Spleen (tissue), 11 donors: ENCODE data around the gene SERAC1. TPM values are rescaled to one million over a fixed set of nuclear protein-coding genes. Genes with fewer than 3 reads are reported as not detected.
A peak's percentile ranks its signal among the peaks of the same experiment; 100 is the strongest.

Experiments used
- DNase-seq: peaks from one replicate; pipeline ENCODE4 v3.0.0-alpha.2; 2020
- H3K27ac ChIP-seq, 8 donors: fragments of 200-600 bp; sonication (generic) in 7 of 8; 1 replicate in 4 of 8; 2 replicates in 4 of 8; pipeline versions ENCODE4 v1.5.0 to v1.8.0; 2016 to 2021; ENCODE audit warnings: inconsistent platforms in 4 of 8, mild to moderate bottlenecking in 4 of 8, moderate library complexity in 1 of 8
- H3K27me3 ChIP-seq, 7 donors: fragments of 200-600 bp; sonication (generic) in 6 of 7; replicated peaks in 1 of 7; 1 replicate in 4 of 7; 2 replicates in 3 of 7; pipeline versions ENCODE4 v1.5.0 to v1.8.0; 2016 to 2021; ENCODE audit warnings: inconsistent platforms in 3 of 7, mild to moderate bottlenecking in 1 of 7
- H3K36me3 ChIP-seq, 6 donors: fragments of 200-600 bp; sonication (generic) in 5 of 6; 1 replicate in 4 of 6; 2 replicates in 2 of 6; pipeline versions ENCODE4 v1.5.0 to v1.8.0; 2016 to 2021; ENCODE audit warnings: inconsistent platforms in 2 of 6
- H3K4me1 ChIP-seq, 6 donors: fragments of 200-600 bp; sonication (generic) in 5 of 6; 1 replicate in 3 of 6; 2 replicates in 3 of 6; pipeline versions ENCODE4 v1.5.0 to v1.8.0; 2016 to 2021; ENCODE audit warnings: inconsistent platforms in 3 of 6
- H3K4me3 ChIP-seq, 8 donors: fragments of 200-600 bp; sonication (generic) in 7 of 8; 1 replicate in 4 of 8; 2 replicates in 4 of 8; pipeline versions ENCODE4 v1.5.0 to v1.8.0; 2016 to 2021; ENCODE audit warnings: inconsistent platforms in 4 of 8, mild to moderate bottlenecking in 4 of 8, moderate library complexity in 2 of 8
- H3K9me3 ChIP-seq, 8 donors: fragments of 200-600 bp; sonication (generic) in 7 of 8; 1 replicate in 4 of 8; 2 replicates in 4 of 8; pipeline versions ENCODE4 v1.5.0 to v1.8.0; 2016 to 2021; ENCODE audit warnings: inconsistent platforms in 4 of 8
- POLR2A ChIP-seq, 3 donors: fragments of 450-650 bp; IDR thresholded peaks; one replicate each; pipeline ENCODE4 v1.5.1; 2017; ENCODE audit warnings: antibody characterized with exemption in 3 of 3, mild to moderate bottlenecking in 1 of 3
- POLR2AphosphoS5 ChIP-seq, 3 donors: sonication (generic); formaldehyde crosslinking; IDR thresholded peaks; one replicate each; pipeline ENCODE4 v1.5.1; 2017; ENCODE audit warnings: antibody characterized with exemption in 3 of 3
- WGBS, 5 donors: extraction: QIAGEN DNeasy Blood & Tissue Kit in 3 of 5; methylation state at CpG; one replicate each; pipeline versions ENCODE4 v1.1.5 to v1.1.7; 2013 to 2018; 5-methylcytosine and 5-hydroxymethylcytosine counted together
- intact Hi-C: fragments of 100-400 bp; cut with DNase I; formaldehyde crosslinking; loops from one replicate; pipeline ENCODE4 v1.15.0; 2023; ENCODE audit warnings: low total_unique reads
- polyA plus RNA-seq, 3 donors: library from polyadenylated mRNA; stranded (reverse); fragments of 200-250 nt; gene quantifications; one replicate each; pipeline ENCODE4 v1.2.1, GENCODE V29; 2013
- total RNA-seq, 7 donors: library from RNA; depleted of rRNA in 3 of 7; stranded (reverse); fragments of >200 nt in 3 of 7; fragmentation: NEBNext Ultra II Directional in 4 of 7; extraction: Animal tissue kit (Norgen Biotek cat#: 25700) in 4 of 7; gene quantifications; one replicate each; pipeline versions ENCODE4 v1.1.0 to v1.2.1, GENCODE V29; 2016 to 2021
- TF ChIP-seq, protein P1 (sequence below), 11 experiments: fragments of 200-600 bp in 7 of 11; fragments of 450-650 bp in 4 of 11; sonication (generic) in 4 of 11; IDR thresholded peaks in 8 of 11; conservative IDR thresholded peaks in 3 of 11; 1 replicate in 7 of 11; 2 replicates in 4 of 11; pipeline versions ENCODE4 v1.4.0 to v1.8.0; 2016 to 2021; ENCODE audit warnings: antibody characterized with exemption in 11 of 11, inconsistent platforms in 4 of 11, mild to moderate bottlenecking in 1 of 11
- donor health status: healthy with polysubstance abuse.
- donor health status: DM: no; HTN: no; CAD: no; lungs with moderate emphysema.
- donor health status: DM: no; HTN: no; CAD: no.
- donor health status: Bipolar disorder and iron deficiency.
- donor health status: healthy.
- donor health status: DM: no; HTN: no; CAD: no.
- donor health status: DM: yes; HTN: yes; CAD: no.

Gene SERAC1
- total and polyA plus RNA-seq, 10 donors: 1.6 to 12.3 (median 5.7) TPM

DNA sequence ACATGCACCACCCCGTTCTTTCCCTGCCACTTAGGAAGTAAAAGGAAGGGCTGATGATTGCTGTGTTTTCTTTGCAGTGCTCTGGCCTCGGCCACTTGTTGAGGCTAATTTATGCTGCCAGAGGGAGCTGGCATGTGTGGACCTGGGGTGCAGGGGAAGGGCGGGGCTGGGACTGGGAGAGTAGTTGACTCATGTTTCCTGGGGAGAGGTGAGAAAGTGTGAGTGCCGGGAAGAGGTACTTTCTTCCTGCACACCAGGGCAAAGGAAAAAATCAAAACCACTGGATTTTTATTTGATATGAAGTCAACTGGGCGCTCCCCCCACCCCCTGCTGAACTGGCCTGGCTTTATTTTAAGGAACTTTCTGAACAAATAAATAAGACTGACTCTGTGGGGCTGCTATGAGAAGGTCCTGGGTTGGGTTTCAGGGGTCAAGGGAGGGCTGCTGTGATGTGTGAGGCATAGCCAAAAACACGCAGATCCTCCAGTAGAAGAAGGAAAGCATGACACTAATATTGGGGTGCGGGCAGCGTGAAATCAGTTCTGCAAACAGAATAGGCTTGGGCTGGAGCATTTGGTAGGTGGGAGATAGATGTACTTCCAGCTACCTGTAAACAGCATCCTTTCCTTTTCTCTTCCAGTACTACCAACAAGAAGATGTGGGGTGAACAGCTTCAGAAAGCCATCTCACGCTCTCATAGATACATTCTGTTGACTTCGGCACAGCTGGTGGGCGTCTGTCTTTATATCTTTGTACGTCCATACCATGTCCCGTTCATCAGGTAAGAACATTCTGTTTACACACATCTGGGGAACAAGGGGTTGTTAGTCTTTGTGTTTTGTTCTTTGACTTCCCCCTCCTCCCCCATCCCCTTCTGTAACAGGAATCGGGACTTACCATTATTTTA is 98.9 kb downstream of the SERAC1 start:
- peak overlapping the region in 2 of 8 donors; percentile 17 to 37 for H3K27ac ChIP-seq
- peaks cover 0 to 92% (median 11%) of the 10 kb centered on the region in 6 donors for H3K36me3 ChIP-seq
- TF ChIP-seq POLR2A (IDR thresholded peaks at IDR 0.05) (no peak), POLR2AphosphoS5 (IDR thresholded peaks at IDR 0.05) (no peak)
- TF ChIP-seq, protein P1, sequence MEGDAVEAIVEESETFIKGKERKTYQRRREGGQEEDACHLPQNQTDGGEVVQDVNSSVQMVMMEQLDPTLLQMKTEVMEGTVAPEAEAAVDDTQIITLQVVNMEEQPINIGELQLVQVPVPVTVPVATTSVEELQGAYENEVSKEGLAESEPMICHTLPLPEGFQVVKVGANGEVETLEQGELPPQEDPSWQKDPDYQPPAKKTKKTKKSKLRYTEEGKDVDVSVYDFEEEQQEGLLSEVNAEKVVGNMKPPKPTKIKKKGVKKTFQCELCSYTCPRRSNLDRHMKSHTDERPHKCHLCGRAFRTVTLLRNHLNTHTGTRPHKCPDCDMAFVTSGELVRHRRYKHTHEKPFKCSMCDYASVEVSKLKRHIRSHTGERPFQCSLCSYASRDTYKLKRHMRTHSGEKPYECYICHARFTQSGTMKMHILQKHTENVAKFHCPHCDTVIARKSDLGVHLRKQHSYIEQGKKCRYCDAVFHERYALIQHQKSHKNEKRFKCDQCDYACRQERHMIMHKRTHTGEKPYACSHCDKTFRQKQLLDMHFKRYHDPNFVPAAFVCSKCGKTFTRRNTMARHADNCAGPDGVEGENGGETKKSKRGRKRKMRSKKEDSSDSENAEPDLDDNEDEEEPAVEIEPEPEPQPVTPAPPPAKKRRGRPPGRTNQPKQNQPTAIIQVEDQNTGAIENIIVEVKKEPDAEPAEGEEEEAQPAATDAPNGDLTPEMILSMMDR (IDR thresholded peaks at IDR 0.05 in 8 of 11, conservative IDR thresholded peaks at IDR 0.05 in 3 of 11): no peak
- H3K4me1 ChIP-seq: peaks cover 2 to 29% (median 11%) of the 10 kb centered on the region in 6 donors
- no peaks in the 10 kb centered on the region for H3K9me3 ChIP-seq
- DNase-seq: no peak
- intact Hi-C loops: no loop called here
- no peaks in the 10 kb centered on the region for H3K27me3 ChIP-seq
- WGBS, 5 donors: 73 to 82% (median 77%) methylated on average over 13 to 14 of the region's 14 CpGs
- no peak overlapping the region for H3K4me3 ChIP-seq

DNA sequence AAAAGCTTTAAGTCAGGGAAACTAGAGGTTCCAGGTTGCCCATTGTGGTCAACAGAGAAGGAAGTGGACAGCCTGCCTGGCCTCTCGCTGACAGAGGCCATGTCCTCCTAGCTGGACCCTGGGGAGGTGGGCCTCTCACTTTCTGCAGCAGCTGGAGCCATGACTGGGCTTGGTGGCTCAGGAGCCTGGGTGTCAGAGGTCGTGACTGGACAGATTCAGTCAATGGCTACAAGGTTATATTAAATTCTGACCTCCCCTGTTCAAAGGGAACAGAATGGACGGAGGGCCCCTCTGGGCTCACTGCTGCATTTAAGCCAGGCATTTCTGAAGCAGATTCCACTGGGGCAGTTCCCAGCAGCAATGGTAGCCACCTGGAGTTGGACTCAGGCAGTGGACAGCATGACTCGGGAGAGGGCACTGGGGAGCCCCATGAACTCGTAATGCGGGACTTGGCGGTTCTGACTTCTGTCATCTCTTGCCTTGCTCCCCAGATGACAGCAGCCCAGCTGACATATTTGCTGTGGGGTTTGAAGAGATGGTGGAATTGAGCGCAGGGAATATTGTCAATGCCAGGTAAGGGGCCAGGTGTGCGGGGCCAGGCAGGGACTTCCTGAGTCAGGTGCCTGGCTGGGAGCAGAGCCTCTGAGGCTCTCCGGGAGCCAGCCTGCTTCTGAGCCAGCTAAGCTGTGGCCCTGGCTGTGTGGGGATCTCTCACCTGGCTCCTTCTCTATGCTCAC is 99.7 kb downstream of the SERAC1 start:
- no peak for DNase-seq
- 80 to 93% (median 90%) methylated on average over 8 to 10 of the region's 10 CpGs for WGBS, 5 donors
- H3K9me3 ChIP-seq: no peaks in the 10 kb centered on the region
- peaks cover 0 to 93% (median 11%) of the 10 kb centered on the region in 6 donors for H3K36me3 ChIP-seq
- no peak for TF ChIP-seq POLR2AphosphoS5 (IDR thresholded peaks at IDR 0.05)
- TF ChIP-seq, protein P1 (IDR thresholded peaks at IDR 0.05 in 8 of 11, conservative IDR thresholded peaks at IDR 0.05 in 3 of 11): no peak
- no peak for TF ChIP-seq POLR2A (IDR thresholded peaks at IDR 0.05)
- H3K4me1 ChIP-seq: peaks cover 2 to 29% (median 11%) of the 10 kb centered on the region in 6 donors
- H3K4me3 ChIP-seq: no peak overlapping the region
- intact Hi-C loops: no loop called here
- H3K27ac ChIP-seq: peak overlapping the region in 2 of 8 donors; percentile 17 to 37
- H3K27me3 ChIP-seq: no peaks in the 10 kb centered on the region

DNA sequence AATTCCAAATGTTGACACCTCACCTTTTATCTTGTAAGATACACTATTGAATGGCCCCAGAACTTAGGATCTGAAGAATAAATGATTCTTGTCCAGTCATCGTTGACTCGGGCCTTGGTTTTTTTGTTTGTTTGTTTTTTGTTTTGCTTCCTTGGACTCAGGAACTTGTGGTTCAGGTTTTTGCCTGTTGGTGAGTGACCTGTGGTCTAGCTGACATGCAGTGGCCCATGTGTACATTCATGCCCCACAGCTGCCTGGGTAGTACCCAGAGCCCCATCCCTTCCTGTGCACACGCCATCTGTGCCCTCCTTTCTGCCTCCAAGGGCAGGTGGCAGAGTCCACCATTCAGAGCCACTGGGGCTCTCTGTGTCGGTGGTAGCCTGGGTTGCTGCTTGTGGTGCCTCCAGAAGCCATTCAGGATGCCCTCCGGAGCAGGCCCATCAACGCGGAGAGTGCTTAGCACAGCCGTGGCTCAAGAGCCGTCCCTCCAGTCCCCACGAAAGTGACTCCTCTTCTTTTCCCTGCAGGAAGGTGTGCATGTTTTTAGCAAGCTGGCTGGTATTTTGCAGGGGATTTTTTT is 100.5 kb downstream of the SERAC1 start:
- H3K4me3 ChIP-seq: no peak overlapping the region
- intact Hi-C loops: no loop called here
- H3K36me3 ChIP-seq: peaks cover 0 to 94% (median 11%) of the 10 kb centered on the region in 6 donors
- H3K4me1 ChIP-seq: peaks cover 2 to 29% (median 11%) of the 10 kb centered on the region in 6 donors
- H3K27ac ChIP-seq: no peak overlapping the region
- no peaks in the 10 kb centered on the region for H3K27me3 ChIP-seq
- DNase-seq: no peak
- TF ChIP-seq POLR2A (IDR thresholded peaks at IDR 0.05) (no peak), POLR2AphosphoS5 (IDR thresholded peaks at IDR 0.05) (no peak)
- TF ChIP-seq, protein P1 (IDR thresholded peaks at IDR 0.05 in 8 of 11, conservative IDR thresholded peaks at IDR 0.05 in 3 of 11): no peak
- 89 to 95% (median 92%) methylated on average over 9 to 10 of the region's 10 CpGs for WGBS, 5 donors
- H3K9me3 ChIP-seq: no peaks in the 10 kb centered on the region
